GM12878 (cell line): ENCODE data around the gene CYP26A1. TPM values are rescaled to one million over a fixed set of nuclear protein-coding genes. Genes with fewer than 3 reads are reported as not detected.

Source experiments
- ATAC-seq: fragments of 200-7000 bp; cut with Tn5 transposase; 3 replicates; pipeline ENCODE4 v1.9.1; 2020; ENCODE audit warnings: mild to moderate bottlenecking, moderate library complexity
- Bru-seq: library from RNA; stranded (reverse); fragments of 400-500 nt; gene quantifications from one replicate; lab custom pipeline; 2021; lab: Mats Ljungman, UMichigan
- BruChase-seq, 2 experiments: library from RNA; stranded (reverse); fragments of 400-500 nt; gene quantifications; one replicate each; lab custom pipeline; 2021; lab: Mats Ljungman, UMichigan
- BruUV-seq: library from RNA; stranded (reverse); fragments of 400-500 nt; replicated peaks from 2 replicates; lab custom pipeline; 2021; lab: Mats Ljungman, UMichigan
- CTCF ChIA-PET: fragments of 300-600 bp; sonication (Branson Sonifier 250); formaldehyde crosslinking; extraction: SDS; loops from one replicate; lab custom pipeline; 2021; ENCODE audit warnings: inconsistent platforms; lab: Yijun Ruan, JAX
- POLR2A ChIA-PET: fragments of 350-600 bp; formaldehyde crosslinking; extraction: SDS; loops from one replicate; lab custom pipeline; 2021; ENCODE audit warnings: inconsistent platforms; lab: Charles Lee
- RAD21 ChIA-PET: fragments of 300-600 bp; sonication (Branson Sonifier 250); formaldehyde crosslinking; loops from one replicate; lab custom pipeline; 2023; ENCODE audit warnings: antibody characterized with exemption; ENCODE audit not compliant: unreplicated experiment; lab: Charles Lee
- SMC1A ChIA-PET: fragments of 300-600 bp; sonication (Branson Sonifier 250); formaldehyde crosslinking; loops from one replicate; lab custom pipeline; 2023; ENCODE audit not compliant: unreplicated experiment, uncharacterized antibody; lab: Charles Lee
- DNase-seq: peaks from one replicate; pipeline ENCODE4 v3.0.0-alpha.2; 2011; ENCODE audit warnings: low read depth, low spot score
- FAIRE-seq: peaks from 3 replicates; lab custom pipeline; 2011; peaks lifted over from hg19 to GRCh38; lab: Jason Lieb, UNC
- H2AFZ ChIP-seq: 2 replicates; pipeline ENCODE4 v1.6.0; 2011; ENCODE audit warnings: low read depth, low read length, control low read depth; ENCODE audit not compliant: control insufficient read depth
- H3K27ac ChIP-seq: 2 replicates; pipeline ENCODE4 v1.5.1; 2011; ENCODE audit warnings: control low read depth; ENCODE audit not compliant: control insufficient read depth, insufficient read depth
- H3K27me3 ChIP-seq, 2 experiments: replicated peaks in 1 of 2; 2 replicates each; pipeline versions ENCODE4 v1.6.0 to v1.6.1; 2011; ENCODE audit warnings: low read length in 1 of 2; ENCODE audit not compliant: control insufficient read depth in 2 of 2, insufficient read depth in 2 of 2
- H3K36me3 ChIP-seq, 2 experiments: 2 replicates each; pipeline ENCODE4 v1.5.1; 2011; ENCODE audit warnings: low read length in 1 of 2; ENCODE audit not compliant: control insufficient read depth in 2 of 2, insufficient read depth in 2 of 2
- H3K4me1 ChIP-seq: 2 replicates; pipeline ENCODE4 v1.6.1; 2011; ENCODE audit warnings: mild to moderate bottlenecking, low read length, moderate library complexity, mixed read lengths; ENCODE audit not compliant: control insufficient read depth, insufficient read depth
- H3K4me2 ChIP-seq: 2 replicates; pipeline ENCODE4 v1.6.0; 2011; ENCODE audit warnings: control low read depth; ENCODE audit not compliant: control insufficient read depth, insufficient read depth
- H3K4me3 ChIP-seq: fragments of 200-600 bp; sonication (generic); 2 replicates; pipeline ENCODE4 v1.5.1; 2016
- H3K79me2 ChIP-seq: 2 replicates; pipeline ENCODE4 v1.6.0; 2011; ENCODE audit warnings: low read length; ENCODE audit not compliant: control insufficient read depth, insufficient read depth
- H3K9ac ChIP-seq: 2 replicates; pipeline ENCODE4 v1.8.0; 2011; ENCODE audit warnings: low read length, control low read depth, mixed read lengths; ENCODE audit not compliant: control insufficient read depth, insufficient read depth
- H3K9me3 ChIP-seq: replicated peaks from 3 replicates; pipeline ENCODE4 v1.5.1; 2011; ENCODE audit warnings: mild to moderate bottlenecking, low read length; ENCODE audit not compliant: control insufficient read depth, insufficient read depth
- H4K20me1 ChIP-seq: 2 replicates; pipeline ENCODE4 v1.6.0; 2011; ENCODE audit not compliant: control insufficient read depth, insufficient read depth
- NR2C2 ChIP-seq: IDR thresholded peaks from 2 replicates; pipeline ENCODE4 v1.6.1; 2011; ENCODE audit warnings: borderline replicate concordance, low read depth; ENCODE audit not compliant: control insufficient read depth, insufficient read length
- SMC3 ChIP-seq: IDR thresholded peaks from 2 replicates; pipeline ENCODE4 v1.6.1; 2011; ENCODE audit warnings: low read length, improper control_type of control experiment, borderline replicate concordance
- TCF12 ChIP-seq: IDR thresholded peaks from 2 replicates; pipeline ENCODE4 v1.6.1; 2011; ENCODE audit warnings: low read depth, mild to moderate bottlenecking, low read length
- WGBS: methylation state at CpG from one replicate; pipeline ENCODE4 v1.1.6; 2016; ENCODE audit warnings: low lambda C conversion rate; ENCODE audit not compliant: insufficient replicate concordance, insufficient coverage; ENCODE audit errors: missing lambda C conversion rate; 5-methylcytosine and 5-hydroxymethylcytosine counted together
- in situ Hi-C: fragments of 300-500 bp; cut with MboI; formaldehyde crosslinking; loops from 9 replicates; pipeline ENCODE4 v1.14.3; 2018; ENCODE audit warnings: mixed read lengths
- intact Hi-C: fragments of 100-400 bp; cut with micrococcal nuclease; formaldehyde crosslinking; loops from one replicate; pipeline ENCODE4 v1.14.2; 2022; ENCODE audit not compliant: unreplicated experiment
- long read RNA-seq, 2 experiments: library from polyadenylated mRNA; unstranded; transcript quantifications; one replicate each; pipeline ENCODE4 v2.0.0, GENCODE V29; 2019 to 2020
- polyA minus RNA-seq, 3 experiments: library from RNA; depleted of rRNA, polyadenylated mRNA; stranded (reverse); fragments of >200 nt; gene quantifications; 2 replicates each; pipeline ENCODE4 v1.2.3, GENCODE V29; 2011
- polyA plus RNA-seq, 11 experiments: library from polyadenylated mRNA; depleted of rRNA in 4 of 11; unstranded in 6 of 11; stranded (reverse) in 5 of 11; fragments of >200 nt; fragmentation: Nextera tagmentation in 4 of 11; fragmentation: Illumina TruSeq in 1 of 11; extraction: Ambion mirVana in 4 of 11; extraction: Trizol in 1 of 11; gene quantifications; 1 replicate in 1 of 11; 2 replicates in 10 of 11; pipeline versions ENCODE4 v1.2.1 to v1.2.3, GENCODE V29; 2011 to 2016; ENCODE audit warnings: inconsistent platforms in 2 of 11, missing spikeins in 2 of 11, low read depth in 1 of 11
- total RNA-seq, 4 experiments: library from RNA; depleted of rRNA in 3 of 4; stranded (reverse); fragments of >200 nt in 3 of 4; fragmentation: Illumina TruSeq in 1 of 4; extraction: Trizol in 1 of 4; gene quantifications; 2 replicates each; pipeline versions ENCODE4 v1.2.1 to v1.2.3, GENCODE V29; 2013 to 2021
- TF ChIP-seq, protein P1 (sequence below), 3 experiments: IDR thresholded peaks in 2 of 3; conservative IDR thresholded peaks in 1 of 3; 2 replicates each; pipeline ENCODE4 v1.5.1; 2011; ENCODE audit warnings: low read depth in 3 of 3, low read length in 3 of 3, mild to moderate bottlenecking in 3 of 3, control low read depth in 2 of 3, moderate library complexity in 2 of 3, inconsistent platforms in 1 of 3, mixed read lengths in 1 of 3; ENCODE audit not compliant: control insufficient read depth in 2 of 3, insufficient read depth in 1 of 3; ENCODE audit errors: extremely low read depth in 1 of 3

Gene CYP26A1, protein sequence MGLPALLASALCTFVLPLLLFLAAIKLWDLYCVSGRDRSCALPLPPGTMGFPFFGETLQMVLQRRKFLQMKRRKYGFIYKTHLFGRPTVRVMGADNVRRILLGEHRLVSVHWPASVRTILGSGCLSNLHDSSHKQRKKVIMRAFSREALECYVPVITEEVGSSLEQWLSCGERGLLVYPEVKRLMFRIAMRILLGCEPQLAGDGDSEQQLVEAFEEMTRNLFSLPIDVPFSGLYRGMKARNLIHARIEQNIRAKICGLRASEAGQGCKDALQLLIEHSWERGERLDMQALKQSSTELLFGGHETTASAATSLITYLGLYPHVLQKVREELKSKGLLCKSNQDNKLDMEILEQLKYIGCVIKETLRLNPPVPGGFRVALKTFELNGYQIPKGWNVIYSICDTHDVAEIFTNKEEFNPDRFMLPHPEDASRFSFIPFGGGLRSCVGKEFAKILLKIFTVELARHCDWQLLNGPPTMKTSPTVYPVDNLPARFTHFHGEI
- total RNA-seq (2013; cell fraction: nucleolus; rRNA removed): not detected in 2 replicates
- total RNA-seq (2014; rRNA removed) (not detected in 2 replicates), total RNA-seq (2014; rRNA removed; fragmentation: Illumina TruSeq; extraction: Trizol) (not detected in 2 replicates), total RNA-seq (2021) (not detected in 2 replicates), polyA plus RNA-seq (2011; rRNA removed) (not detected in 2 replicates), polyA plus RNA-seq (2014; fragmentation: Illumina TruSeq; extraction: Trizol) (not detected in 2 replicates), polyA plus RNA-seq (2014; fragmentation: Nextera tagmentation; extraction: Ambion mirVana) (not detected), polyA plus RNA-seq (2014; rRNA removed) (not detected in 2 replicates), polyA plus RNA-seq (2016; fragmentation: Nextera tagmentation; extraction: Ambion mirVana) (not detected), polyA minus RNA-seq (2011; rRNA and poly(A)+ RNA removed) (not detected in 2 replicates), Bru-seq, nascent RNA (percentile 19 among the genes with signal in this experiment), BruChase-seq, experiment 1, labeled RNA remaining after a 6-hour chase (not detected), BruChase-seq, experiment 2, labeled RNA remaining after a 2-hour chase (not detected)
- polyA plus RNA-seq (2011; ENCODE audit: low read depth): not detected
- 0.01 TPM in 1 of 2 replicates, not detected in the other for polyA plus RNA-seq (2011; cell fraction: cytosol; rRNA removed)
- polyA plus RNA-seq (2011; cell fraction: nucleus; rRNA removed): not detected in 2 replicates
- 0.10 TPM in 1 of 2 replicates, not detected in the other for polyA plus RNA-seq (2012)
- polyA minus RNA-seq (2011; cell fraction: cytosol; rRNA and poly(A)+ RNA removed): not detected in 2 replicates
- polyA minus RNA-seq (2011; cell fraction: nucleus; rRNA and poly(A)+ RNA removed): not detected in 2 replicates
- long read RNA-seq, experiment 1: 0 reads
- long read RNA-seq, experiment 2: 0 reads

DNA sequence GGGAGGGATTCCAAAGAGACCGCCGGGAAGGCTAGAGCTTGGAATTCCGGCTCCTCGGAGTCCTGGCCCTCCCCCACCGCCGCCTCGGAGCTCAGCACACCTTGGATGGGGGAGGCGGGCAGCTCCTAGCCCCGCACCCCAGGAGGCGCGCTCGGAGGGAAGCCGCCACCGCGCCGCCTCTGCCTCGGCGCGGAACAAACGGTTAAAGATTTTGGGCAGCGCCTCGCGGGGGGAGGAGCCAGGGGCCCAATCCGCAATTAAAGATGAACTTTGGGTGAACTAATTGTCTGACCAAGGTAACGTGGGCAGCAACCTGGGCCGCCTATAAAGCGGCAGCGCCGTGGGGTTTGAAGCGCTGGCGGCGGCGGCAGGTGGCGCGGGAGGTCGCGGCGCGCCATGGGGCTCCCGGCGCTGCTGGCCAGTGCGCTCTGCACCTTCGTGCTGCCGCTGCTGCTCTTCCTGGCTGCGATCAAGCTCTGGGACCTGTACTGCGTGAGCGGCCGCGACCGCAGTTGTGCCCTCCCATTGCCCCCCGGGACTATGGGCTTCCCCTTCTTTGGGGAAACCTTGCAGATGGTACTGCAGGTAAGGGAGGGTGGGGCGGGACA lies at the start of gene CYP26A1:
Gene CYP26A1 (plus strand): TSS at position 355 of the 608 bp plus-strand sequence. CDS start 42 bp downstream, at position 397.
- H3K79me2 ChIP-seq: no peaks in the 10 kb centered on the region
- no peak within 1 kb of the TSS for H3K9ac ChIP-seq
- peak within 1 kb of the TSS; percentile 69 for H3K4me2 ChIP-seq
- DNase-seq (no peak), FAIRE-seq (no peak), ATAC-seq (peak; percentile 52)
- peaks cover 28 to 36% of the 10 kb centered on the region in 2 experiments; a peak in 3 of 4 replicates for H3K27me3 ChIP-seq
- no peak within 1 kb of the TSS for H2AFZ ChIP-seq
- ChIA-PET POLR2A (no interaction called here), RAD21 (no interaction called here), CTCF (no interaction called here), SMC1A (no interaction called here)
- TF ChIP-seq SMC3 (no peak), TCF12 (no peak), NR2C2 (no peak)
- TF ChIP-seq, protein P1, sequence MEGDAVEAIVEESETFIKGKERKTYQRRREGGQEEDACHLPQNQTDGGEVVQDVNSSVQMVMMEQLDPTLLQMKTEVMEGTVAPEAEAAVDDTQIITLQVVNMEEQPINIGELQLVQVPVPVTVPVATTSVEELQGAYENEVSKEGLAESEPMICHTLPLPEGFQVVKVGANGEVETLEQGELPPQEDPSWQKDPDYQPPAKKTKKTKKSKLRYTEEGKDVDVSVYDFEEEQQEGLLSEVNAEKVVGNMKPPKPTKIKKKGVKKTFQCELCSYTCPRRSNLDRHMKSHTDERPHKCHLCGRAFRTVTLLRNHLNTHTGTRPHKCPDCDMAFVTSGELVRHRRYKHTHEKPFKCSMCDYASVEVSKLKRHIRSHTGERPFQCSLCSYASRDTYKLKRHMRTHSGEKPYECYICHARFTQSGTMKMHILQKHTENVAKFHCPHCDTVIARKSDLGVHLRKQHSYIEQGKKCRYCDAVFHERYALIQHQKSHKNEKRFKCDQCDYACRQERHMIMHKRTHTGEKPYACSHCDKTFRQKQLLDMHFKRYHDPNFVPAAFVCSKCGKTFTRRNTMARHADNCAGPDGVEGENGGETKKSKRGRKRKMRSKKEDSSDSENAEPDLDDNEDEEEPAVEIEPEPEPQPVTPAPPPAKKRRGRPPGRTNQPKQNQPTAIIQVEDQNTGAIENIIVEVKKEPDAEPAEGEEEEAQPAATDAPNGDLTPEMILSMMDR (IDR thresholded peaks at IDR 0.05 in 2 of 3, conservative IDR thresholded peaks at IDR 0.05 in 1 of 3; ENCODE audit: control insufficient read depth in 2 of 3, extremely low read depth in 1 of 3, insufficient read depth in 1 of 3, low read depth in 3 of 3, low read length in 3 of 3): 0 out of 6 replicates have a peak, but pooled peaks of 1 of the 3 experiments have one; percentile 7
- H4K20me1 ChIP-seq: no peaks in the 10 kb centered on the region; the same call in 1 of the 2 replicates
- no peak within 1 kb of the TSS for H3K27ac ChIP-seq
- H3K4me1 ChIP-seq: peaks cover 18% of the 10 kb centered on the region
- no peaks in the 10 kb centered on the region for H3K9me3 ChIP-seq
- no TSS peak for BruUV-seq
- 2% methylated on average over 48 of the region's 52 CpGs for whole genome bisulfite sequencing
- in situ Hi-C loops (no loop called here), intact Hi-C loops (loop anchor here (10.0 kb wide), 2 partner anchors 189 to 431 kb away; no protein-coding TSS in a partner anchor)
- H3K36me3 ChIP-seq: no peaks in the 10 kb centered on the region
- peak within 1 kb of the TSS; percentile 55; the same call in 1 of the 2 replicates for H3K4me3 ChIP-seq
